Measurements from ENCODE around the gene DKK2. TPM values are rescaled to one million over a fixed set of nuclear protein-coding genes. Genes with fewer than 3 reads are reported as not detected.

Gene DKK2
- total and polyA plus RNA-seq, 2 of the 13 experiments (the other 11 are each of a cell fraction or from before 2014, with no cell fraction given): not detected

DNA sequence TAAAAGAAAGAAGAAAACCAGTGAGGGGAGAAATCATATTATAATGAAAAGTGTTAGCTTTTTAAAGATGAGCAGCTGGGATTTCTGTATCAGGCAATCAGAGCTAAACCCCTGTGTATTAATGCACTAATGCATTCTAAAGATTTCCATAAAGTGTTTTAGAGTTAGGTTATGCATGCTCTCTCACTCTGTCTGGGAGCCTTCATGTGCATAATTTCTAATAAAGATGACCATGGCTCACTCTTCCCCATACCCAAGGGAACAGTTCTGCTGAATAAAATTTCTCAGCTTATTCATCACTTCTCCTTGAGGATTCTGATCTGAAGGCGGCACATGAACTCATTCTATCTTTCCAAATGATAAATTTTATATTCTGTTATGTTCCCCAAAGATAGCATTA is 129.4 kb downstream of the DKK2 start:
- 0% methylated on average over 1 of the region's 1 CpG for WGBS (ENCODE audit: low lambda C conversion rate)
- no peak for TF ChIP-seq NKX3-1 (CRISPR knock-in tag; IDR thresholded peaks at IDR 0.05)
- no peak for TF ChIP-seq CREB3 (CRISPR knock-in tag; IDR thresholded peaks at IDR 0.05)
- TF ChIP-seq ZMYM2 (CRISPR knock-in tag; IDR thresholded peaks at IDR 0.05): no peak
- TF ChIP-seq RARG (CRISPR knock-in tag; IDR thresholded peaks at IDR 0.05; ENCODE audit: low read depth): no peak
- TF ChIP-seq ZNF329 (CRISPR knock-in tag; IDR thresholded peaks at IDR 0.05; ENCODE audit: low read depth): no peak
- TF ChIP-seq, protein P1, sequence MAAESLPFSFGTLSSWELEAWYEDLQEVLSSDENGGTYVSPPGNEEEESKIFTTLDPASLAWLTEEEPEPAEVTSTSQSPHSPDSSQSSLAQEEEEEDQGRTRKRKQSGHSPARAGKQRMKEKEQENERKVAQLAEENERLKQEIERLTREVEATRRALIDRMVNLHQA (CRISPR knock-in tag; IDR thresholded peaks at IDR 0.05): no peak
- TF ChIP-seq ZNF572 (CRISPR knock-in tag; IDR thresholded peaks at IDR 0.05): no peak
- DNase-seq (ENCODE audit: low spot score) (no peak), ATAC-seq (no peak), FAIRE-seq (no peak)
- Histone ChIP-seq H3K27me3 (ENCODE audit: control insufficient read depth in 1 of 2, insufficient read depth in 2 of 2, low read length in 2 of 2) (no peaks in the 10 kb centered on the region), H3K9me3 (ENCODE audit: low read length) (no peaks in the 10 kb centered on the region), H3K36me3 (replicated peaks in 1 of 2; ENCODE audit: control insufficient read depth in 1 of 2, insufficient read depth in 2 of 2, low read length in 2 of 2) (no peaks in the 10 kb centered on the region), H3K4me3 (replicated peaks in 1 of 3; ENCODE audit: insufficient read depth in 1 of 3, low read depth in 2 of 3, low read length in 3 of 3) (no peak overlapping the region), H3K9ac (ENCODE audit: insufficient read depth, low read depth, low read length) (no peak overlapping the region), H3K27ac (ENCODE audit: extremely low read length, insufficient read depth, low read length) (no peak overlapping the region), H2AFZ (ENCODE audit: low read length) (no peak overlapping the region), H3K79me2 (ENCODE audit: insufficient read depth, low read length) (no peaks in the 10 kb centered on the region), H3K4me2 (ENCODE audit: low read depth, low read length) (no peak overlapping the region), H4K20me1 (ENCODE audit: insufficient read depth, low read length) (no peaks in the 10 kb centered on the region), H3K4me1 (ENCODE audit: insufficient read depth, low read length) (no peaks in the 10 kb centered on the region)
- in situ Hi-C loops (cut with HindIII; ENCODE audit: extremely low pct_ligation_motif_present, low pct_unique_long_range_greater_than_20kb) (no loop called here), intact Hi-C loops (cut with micrococcal nuclease; ENCODE audit: unreplicated experiment) (no loop called here)
- CTCF ChIA-PET (ENCODE audit: low intra/inter-chr PET ratio, low total read pairs): no interaction called here
- BruUV-seq (replicated peaks): no TSS peak
- POLR2A ChIA-PET: no interaction called here

- ATAC-seq: peak; percentile 85
- ChIA-PET POLR2A (interaction anchor here (0.8 kb wide), 1 partner anchor 632 kb away, joined by 3 read pairs; no protein-coding TSS in a partner anchor), CTCF (ENCODE audit: low intra/inter-chr PET ratio, low total read pairs) (no interaction called here)
- Histone ChIP-seq H3K27me3 (ENCODE audit: control insufficient read depth in 1 of 2, insufficient read depth in 2 of 2, low read length in 2 of 2) (no peaks in the 10 kb centered on the region), H3K9ac (ENCODE audit: insufficient read depth, low read depth, low read length) (no peak overlapping the region), H3K4me1 (ENCODE audit: insufficient read depth, low read length) (no peaks in the 10 kb centered on the region), H3K4me2 (ENCODE audit: low read depth, low read length) (no peak overlapping the region), H2AFZ (ENCODE audit: low read length) (no peak overlapping the region), H3K79me2 (ENCODE audit: insufficient read depth, low read length) (no peaks in the 10 kb centered on the region), H3K9me3 (ENCODE audit: low read length) (no peaks in the 10 kb centered on the region), H3K27ac (ENCODE audit: extremely low read length, insufficient read depth, low read length) (no peak overlapping the region), H4K20me1 (ENCODE audit: insufficient read depth, low read length) (no peaks in the 10 kb centered on the region), H3K4me3 (replicated peaks in 1 of 3; ENCODE audit: insufficient read depth in 1 of 3, low read depth in 2 of 3, low read length in 3 of 3) (no peak overlapping the region), H3K36me3 (replicated peaks in 1 of 2; ENCODE audit: control insufficient read depth in 1 of 2, insufficient read depth in 2 of 2, low read length in 2 of 2) (no peaks in the 10 kb centered on the region)
- FAIRE-seq: peak; percentile 76
- peak; percentile 32 for DNase-seq (ENCODE audit: low spot score)
- TF ChIP-seq SMC3 (IDR thresholded peaks at IDR 0.05; ENCODE audit: low read length) (peak; percentile 45; the same call in 1 of the 2 replicates), TCF7 (IDR thresholded peaks at IDR 0.05; ENCODE audit: low read depth) (no peak), STAG1 (CRISPR knock-in tag; IDR thresholded peaks at IDR 0.05) (peak; percentile 66), CTCF (CRISPR knock-in tag; IDR thresholded peaks at IDR 0.05) (peak; percentile 62)
- in situ Hi-C loops (cut with HindIII; ENCODE audit: extremely low pct_ligation_motif_present, low pct_unique_long_range_greater_than_20kb): no loop called here
- intact Hi-C loops (cut with micrococcal nuclease; ENCODE audit: unreplicated experiment): loop anchor here (1.0 to 5.0 kb wide), 4 partner anchors 207 to 631 kb away; partner anchors contain the start of gene GIMD1
- no TSS peak for BruUV-seq (replicated peaks)
- under 1% methylated on average over 4 of the region's 4 CpGs for WGBS (ENCODE audit: low lambda C conversion rate)
Measured at GRCh38 chr4:106898621-106899230, 137.4 kb downstream of the DKK2 start.
